NCI-H524 (cell line): ENCODE results near the gene HYAL2.
A peak's percentile ranks its signal among the peaks of the same experiment; 100 is the strongest.

Experiments used
- DNase-seq, 2 experiments: peaks; one replicate each; lab custom pipeline; 2025; lab: John Stamatoyannopoulos, UW

The HYAL2 gene, protein sequence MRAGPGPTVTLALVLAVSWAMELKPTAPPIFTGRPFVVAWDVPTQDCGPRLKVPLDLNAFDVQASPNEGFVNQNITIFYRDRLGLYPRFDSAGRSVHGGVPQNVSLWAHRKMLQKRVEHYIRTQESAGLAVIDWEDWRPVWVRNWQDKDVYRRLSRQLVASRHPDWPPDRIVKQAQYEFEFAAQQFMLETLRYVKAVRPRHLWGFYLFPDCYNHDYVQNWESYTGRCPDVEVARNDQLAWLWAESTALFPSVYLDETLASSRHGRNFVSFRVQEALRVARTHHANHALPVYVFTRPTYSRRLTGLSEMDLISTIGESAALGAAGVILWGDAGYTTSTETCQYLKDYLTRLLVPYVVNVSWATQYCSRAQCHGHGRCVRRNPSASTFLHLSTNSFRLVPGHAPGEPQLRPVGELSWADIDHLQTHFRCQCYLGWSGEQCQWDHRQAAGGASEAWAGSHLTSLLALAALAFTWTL

DNA sequence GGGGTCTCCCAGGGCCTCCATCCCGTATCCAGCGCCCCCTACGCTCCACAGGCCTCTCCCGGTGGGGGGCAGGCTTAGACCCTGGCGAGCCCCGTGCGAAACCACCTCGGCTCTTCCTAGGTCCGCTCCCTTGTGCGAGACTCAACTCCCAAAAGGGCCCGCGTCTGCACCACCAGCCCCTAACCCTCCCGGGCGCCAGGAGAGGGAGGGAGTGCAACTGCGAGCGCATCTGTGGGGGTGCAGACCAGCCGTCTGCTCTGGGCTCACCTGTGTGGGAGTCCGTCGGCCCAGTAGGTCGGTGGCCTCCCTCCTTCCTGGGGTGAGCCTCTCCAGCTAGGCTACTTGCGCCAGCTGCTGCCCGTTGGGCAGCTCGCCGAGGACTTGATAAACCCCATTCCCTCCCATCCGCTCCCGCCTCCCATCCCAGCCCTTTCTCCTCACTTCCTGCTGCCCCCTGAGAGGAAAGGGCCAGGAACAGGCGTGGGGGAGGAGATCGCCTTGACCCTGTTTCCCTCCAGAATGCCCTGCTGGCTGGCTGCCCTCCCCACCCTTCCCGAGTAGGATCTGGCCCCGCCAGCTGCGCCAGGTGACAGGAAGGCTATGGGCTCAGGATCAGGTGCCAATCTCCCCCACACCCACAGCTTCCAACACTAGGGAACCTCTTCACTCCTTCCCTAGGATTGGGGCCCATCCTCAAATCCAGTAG lies at the start of gene HYAL2:
HYAL2 (minus strand) TSS at position 360 of the 706 bp plus-strand sequence. CDS start 2,256 bp downstream, outside the sequence.
- DNase-seq = no peak

DNA sequence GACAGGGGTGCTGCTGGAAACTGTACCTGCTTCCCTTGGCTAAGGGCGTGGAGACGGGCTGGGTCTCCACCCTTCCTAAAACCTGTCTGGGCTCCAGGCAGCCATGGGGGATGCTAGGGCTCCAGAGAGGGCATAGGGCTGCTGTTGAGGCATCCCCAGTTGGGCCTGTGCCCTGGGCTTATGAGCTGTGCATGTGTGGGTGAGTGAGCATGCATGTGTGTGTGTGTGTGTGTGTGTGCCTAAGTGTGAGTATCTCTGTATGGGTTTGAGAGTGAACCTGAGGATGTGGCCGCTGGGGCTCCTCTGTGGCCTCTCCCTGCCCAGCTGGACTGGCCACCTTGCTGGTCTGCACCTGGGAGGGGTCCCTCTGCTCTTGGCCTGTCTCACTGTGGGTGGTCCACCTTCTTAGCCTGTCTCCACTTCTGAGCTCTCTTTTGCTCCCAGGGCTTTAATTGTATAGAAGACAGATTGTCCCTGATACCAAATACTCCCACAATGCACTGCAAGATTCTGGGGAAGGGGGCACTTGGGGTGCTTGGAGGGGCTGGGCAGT lies 48.7 kb upstream of the HYAL2 start:
- DNase-seq = no peak

DNA sequence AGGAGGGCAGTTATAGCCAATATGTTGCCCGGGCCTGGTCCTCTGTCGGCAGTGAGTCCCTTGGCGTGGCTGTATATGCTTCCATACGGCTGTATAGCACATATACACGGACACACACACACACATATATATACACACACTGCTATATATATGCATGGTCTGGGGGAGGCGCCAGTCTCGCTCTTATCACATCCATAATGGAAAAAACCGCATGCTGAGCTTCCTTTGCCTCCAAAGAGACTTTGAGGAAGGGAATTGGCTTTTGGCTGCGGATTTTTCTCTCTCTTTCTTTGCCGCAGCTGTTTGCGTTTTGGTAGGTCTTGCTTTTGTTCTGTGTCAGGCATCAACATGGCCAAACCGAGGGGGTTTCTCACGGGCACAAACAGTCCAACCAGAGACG lies 48.0 kb upstream of the HYAL2 start:
- DNase-seq = peak; percentile 14 to 53

DNA sequence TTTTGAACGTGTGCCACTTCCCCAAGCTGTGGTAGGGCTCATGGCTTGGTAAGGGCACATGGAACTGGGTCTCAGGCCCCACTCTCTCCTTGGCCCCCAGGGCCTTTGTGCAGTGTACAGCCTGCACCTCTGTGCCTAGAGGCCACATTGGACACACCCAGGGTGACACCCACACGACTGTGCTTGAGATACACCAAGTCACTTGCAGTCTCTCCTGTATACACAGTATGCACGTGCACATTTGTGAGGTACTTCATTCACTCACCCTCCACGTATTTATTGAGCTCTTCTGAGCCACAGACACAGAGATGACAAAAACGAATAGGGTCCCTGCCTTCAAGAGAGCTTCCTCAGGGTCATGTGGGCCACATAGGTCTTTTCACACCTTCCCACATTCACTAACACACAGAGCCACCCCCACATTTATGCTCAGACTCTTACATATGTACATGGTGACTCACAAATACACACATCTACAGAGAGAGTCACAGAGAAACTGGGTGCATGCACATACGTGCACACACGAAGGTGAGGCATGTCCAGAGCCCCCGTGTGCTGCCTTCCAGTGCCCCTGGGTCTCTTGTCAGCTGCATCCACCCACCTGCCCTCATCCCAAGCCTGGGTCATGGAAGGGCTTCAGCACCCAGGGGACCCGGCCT lies 46.6 kb upstream of the HYAL2 start:
- no peak for DNase-seq

DNA sequence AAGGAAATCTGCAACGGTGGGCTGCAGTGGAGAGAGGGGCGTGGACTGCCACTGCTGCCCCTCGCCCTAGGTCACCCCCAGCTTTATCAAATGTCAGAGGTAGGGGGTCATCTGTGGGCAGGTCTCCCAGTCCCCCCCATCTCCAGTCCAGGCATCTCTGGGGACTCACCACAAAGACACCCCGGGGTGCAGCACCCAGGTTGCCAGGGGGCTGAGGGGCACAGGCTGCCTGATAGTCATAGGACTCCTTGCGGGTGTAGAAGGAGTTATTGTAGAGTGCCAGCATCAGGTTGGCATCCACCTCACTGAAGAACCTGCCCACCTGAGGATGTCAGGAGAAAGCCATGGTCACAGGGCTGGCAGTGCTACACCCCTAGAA lies 43.3 kb upstream of the HYAL2 start:
- no peak for DNase-seq

DNA sequence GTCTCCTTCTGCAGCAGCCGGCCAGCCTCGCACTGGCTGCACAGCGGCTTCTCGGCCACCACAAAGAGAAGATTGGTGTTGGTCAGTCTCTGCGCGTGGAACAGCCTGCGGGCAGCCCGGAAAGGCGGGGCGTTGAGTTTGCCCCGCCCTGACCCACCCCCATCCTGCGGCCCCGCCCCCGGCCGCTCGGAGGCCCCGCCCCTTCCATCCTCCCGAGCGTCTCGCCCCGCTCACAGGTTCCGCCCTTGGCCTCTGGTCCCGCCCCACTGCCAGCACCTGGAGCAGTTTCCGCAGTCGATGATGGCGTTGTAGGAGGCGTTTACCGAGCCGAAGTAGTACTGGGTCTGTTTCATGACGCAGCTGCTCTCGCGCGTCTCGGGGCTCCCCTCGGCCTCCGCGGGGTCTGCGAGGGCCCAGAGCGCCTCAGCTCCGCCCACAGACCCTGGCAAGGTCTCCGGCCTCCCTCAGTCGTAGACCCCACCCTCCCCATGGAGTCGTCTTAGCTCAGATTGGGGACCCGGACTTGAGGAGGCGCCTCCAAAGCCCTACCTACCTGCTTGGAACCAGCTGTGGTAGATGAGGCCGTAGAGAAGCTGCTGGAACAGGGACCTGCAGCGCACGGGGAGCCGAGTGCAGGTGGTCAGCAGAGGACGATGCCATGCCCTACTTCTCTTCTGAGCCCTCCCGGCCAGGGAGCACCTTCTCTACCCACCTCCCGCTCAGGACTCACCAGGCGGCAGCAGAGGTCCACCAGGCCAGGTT lies 42.7 kb upstream of the HYAL2 start:
- DNase-seq = no peak

DNA sequence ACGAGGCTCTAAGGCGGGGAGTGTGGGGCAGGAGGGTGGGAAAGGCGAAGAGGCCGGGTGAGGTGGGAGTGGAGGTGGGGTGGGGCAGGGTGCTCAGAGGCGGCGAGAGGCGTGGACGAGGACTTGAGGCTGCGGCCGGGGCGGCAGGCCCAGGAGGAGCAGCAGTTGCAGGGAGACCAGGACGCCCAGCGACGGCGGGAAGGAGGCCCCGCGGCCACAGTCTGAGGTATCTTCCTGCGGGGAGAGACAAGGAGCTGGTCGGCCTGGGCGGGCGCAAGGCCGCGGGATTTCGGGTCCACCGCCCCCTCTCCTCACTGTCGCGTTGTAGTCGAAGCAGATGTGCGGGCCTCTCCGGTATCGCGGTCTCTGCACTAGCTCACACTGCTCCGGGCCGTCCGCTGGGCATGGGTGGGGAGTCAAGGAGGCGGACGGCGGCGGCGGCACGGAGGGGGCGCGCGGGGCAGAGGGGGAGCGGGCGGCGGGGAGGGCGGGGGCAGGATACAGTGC lies 42.1 kb upstream of the HYAL2 start:
- DNase-seq = no peak

DNA sequence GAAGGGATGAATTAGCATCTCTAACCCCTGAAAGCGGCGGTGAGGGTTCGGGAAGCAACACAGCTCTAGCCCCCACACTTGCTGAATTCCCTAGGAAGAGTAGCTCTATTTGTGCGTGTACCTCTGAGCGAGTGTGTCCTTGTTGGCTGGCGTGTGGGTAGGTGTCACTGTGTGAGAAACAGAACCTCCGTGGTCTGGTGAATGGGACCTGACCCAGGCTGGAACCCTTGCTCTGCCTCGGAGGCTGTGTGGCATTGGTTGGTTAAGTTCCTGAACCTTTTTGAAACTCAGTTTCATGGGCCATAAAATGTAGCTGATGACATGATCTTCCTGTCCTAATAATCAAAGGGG lies 37.2 kb upstream of the HYAL2 start:
- no peak for DNase-seq

DNA sequence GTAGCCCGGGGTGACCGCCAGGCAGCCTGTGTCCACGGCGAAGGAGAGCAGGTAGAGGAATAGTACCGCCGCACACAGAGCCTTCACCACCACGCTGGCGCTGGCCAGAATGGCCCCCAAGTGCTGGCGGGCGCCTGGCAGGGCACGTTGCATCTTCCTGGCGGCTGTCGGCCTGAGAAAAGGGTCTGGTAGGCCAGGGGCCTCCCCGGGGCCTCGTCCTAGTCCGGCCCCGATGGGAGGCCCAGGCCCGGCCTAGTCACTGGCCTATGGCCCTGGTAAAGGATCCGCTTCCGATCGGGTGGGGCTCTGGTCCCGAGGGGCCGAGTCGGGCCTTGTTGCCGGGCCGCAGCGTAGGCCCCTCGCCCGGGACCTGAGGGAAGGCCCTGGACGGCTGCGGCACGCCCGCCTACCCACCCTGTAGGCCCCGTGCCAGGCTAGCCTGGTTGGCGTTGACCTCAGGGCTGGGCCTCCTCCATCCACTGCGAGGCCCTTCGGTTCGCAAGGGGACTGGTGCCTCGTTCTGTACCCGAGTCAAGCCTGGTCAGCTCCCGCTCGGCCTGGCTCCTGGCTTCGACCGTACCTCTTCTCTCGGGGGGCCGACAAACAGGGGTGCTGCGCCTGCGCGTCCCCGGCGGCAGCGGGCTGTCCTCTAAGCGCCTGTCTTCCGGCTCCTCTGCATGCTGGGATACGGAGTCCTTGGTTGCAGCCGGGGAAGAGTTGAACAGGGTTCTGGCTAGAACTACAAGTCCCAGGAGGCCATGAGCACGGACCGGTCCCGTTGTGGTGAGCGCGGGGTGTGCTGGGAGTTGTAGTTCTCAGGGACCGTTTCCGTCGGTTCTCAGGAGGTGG lies 36.6 kb upstream of the HYAL2 start, which contains the start of gene TMEM115:
TMEM115 (minus strand) TSS at position 611 of the 849 bp plus-strand sequence; CDS start at position 153, 458 bp downstream.
- DNase-seq = peak; percentile 95 to 97

DNA sequence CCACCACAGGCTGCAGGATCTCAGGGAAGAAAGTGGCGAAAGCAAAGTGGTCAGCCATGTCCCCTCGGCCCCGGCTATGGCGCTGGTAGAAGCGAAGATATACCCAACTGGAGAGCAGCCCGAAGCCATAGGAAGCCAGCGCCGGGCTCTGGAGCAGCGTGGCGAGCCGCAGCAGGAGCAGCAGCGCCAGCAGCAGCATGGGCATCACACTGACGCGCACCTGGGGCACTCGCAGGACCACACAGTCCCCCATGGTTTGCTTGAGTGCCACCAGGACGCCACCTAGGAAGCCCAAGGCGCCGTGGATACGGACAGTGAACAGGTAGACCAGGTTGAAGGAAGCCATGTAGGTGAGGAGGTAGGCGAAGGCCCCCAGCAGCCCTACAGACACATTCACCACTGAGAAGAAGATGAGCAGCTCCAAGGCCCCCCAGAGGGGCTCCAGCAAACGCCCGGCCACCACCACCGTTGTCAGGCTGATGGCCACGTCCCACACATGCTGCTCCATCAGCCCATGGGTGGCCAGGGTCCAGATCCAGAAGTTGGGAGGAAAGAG lies 35.9 kb upstream of the HYAL2 start:
- no peak for DNase-seq

DNA sequence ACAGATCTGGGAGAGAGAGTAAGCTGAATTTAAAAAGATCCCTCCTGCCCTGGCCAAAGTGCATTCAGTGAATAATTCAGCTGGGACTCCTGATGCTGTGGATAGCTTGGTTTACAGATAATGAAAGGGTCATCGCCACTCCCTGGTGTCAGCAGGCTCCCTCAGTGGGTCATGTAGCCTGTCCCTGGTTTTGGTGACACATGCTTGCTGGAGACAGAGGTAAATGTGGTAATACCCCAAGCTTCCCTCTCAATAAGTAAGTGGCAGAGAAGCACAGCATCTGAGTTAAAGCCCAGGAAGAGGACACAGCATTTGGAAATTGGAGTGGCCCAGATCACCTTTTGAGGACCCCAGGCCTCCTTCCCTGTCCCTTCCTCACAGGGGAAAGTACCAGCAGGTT lies 34.9 kb upstream of the HYAL2 start:
- no peak for DNase-seq

DNA sequence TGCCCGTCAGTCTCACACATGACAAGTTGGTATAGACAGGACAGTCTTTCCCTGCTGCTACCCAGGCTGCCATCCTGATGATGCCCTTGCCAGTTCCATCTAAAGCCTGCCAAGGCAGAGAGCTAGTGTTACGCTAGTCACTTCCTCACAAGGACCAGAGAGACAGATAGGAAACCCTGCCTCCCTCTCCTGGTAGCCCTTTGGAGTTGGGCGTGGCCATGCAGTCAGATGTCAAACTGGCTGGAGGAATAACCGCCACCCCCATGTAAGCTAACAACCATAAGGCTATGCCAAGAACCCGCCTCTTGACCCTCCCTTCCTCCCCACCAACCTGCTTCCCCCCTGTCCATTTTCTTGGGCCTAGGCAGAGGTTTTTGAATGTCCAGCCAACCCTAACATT lies 34.0 kb upstream of the HYAL2 start:
- DNase-seq = no peak

DNA sequence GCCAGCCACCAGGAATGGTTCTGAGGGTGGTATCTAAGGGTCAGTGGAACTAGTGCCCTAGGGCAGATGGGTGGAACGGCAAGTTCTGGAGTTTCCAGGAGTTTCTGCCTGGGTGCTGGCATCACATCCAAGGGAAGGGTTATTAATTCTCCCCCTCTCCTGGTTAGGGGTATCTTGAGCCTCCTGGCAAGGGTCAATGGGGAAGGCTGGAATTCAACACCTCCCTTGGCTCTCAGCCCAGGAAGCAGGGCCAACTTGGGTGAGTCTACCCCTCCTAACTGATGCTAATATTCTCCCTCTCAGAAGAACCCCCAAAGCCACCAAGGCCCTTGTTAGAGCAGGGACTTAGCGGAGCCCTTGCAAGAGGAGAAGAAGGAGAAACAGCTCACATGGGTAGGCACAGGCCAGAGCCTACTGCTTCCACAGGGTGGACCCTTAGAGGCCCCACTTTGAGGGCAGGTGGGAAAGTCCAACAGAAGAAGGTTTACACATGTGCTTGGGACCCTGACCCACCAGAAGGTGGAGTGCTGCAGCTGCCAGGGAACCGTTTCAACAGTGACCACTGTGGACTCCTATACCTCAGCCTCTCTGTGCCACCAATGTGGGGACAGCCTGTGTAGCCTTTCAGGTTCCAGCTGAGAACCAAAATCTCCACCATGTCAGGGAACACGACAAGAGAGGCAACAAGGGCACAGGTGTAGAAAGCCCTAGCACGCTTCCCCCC lies 33.4 kb upstream of the HYAL2 start:
- no peak for DNase-seq

DNA sequence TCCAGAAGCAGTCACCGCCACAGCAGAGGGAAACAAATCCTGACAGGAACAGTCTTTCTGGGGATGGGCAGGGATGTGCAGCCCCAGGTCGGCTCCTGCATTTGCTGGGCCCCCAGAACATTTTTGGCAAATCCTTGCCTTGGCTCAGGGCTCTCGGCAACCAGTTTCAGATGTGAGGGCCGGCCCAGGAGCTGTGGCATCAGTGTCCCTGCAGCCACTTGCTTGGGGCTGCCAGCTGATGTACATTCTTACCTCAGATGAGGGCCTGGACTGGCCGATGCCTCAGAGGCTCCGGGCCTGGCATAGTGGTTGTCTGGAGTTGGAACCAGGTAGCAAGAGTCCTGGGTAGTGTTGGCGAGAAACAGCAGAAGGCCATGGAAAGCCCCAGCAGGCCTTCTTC lies 32.3 kb upstream of the HYAL2 start:
- DNase-seq = no peak

DNA sequence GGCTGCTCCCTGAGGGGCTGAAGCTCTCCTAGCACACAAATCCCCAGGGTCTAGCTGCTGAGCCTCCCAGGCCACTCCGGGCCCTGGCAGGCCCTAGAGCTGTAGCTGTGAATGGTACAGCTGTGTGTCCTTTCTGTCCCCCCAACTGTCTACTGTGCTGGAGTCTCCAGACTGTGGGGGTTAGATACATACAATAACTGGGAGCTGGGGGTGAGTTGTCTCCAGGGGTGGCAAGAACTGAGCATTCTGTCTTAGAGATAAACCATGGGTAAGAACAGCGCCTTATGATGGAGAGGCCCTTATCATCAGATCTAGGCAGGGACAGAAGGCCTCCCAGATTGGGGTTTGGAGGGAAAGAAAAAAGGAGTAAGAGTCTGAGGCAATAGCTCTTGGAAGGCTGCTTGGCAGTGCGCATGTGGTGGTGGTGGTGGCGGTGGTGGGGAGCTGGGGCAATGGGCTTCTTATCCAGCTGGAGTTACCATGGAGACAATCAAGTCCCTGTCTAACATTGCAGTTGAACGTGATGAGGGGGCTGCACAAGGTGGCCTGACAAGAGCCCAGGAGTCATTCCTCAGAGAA lies 31.7 kb upstream of the HYAL2 start:
- DNase-seq = no peak

DNA sequence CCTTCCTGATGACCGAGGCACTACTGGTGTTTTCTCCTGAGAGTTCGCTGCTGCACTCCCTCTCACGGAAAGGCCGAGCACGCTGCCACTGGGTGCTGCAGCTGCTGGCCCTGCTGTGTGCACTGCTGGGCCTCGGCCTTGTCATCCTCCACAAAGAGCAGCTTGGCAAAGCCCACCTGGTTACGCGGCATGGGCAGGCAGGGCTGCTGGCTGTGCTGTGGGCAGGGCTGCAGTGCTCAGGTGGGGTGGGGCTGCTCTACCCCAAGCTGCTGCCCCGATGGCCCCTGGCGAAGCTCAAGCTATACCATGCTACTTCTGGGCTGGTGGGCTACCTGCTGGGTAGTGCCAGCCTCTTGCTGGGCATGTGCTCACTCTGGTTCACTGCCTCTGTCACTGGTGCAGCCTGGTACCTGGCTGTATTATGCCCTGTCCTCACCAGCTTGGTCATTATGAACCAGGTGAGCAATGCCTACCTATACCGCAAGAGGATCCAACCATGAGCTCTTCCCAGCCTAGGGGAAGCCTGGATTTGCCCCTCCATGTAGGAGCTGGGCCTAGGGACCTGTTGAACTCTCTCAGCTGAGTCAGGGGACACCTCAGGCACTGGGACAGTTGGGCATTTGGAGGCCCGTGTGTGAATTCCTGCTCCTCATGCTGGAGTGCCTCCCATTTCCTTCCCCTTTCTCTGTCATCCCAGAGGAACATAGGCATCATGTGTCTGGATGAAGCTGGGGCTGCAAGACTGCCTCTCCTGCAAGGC lies 30.9 kb upstream of the HYAL2 start:
- no peak for DNase-seq

DNA sequence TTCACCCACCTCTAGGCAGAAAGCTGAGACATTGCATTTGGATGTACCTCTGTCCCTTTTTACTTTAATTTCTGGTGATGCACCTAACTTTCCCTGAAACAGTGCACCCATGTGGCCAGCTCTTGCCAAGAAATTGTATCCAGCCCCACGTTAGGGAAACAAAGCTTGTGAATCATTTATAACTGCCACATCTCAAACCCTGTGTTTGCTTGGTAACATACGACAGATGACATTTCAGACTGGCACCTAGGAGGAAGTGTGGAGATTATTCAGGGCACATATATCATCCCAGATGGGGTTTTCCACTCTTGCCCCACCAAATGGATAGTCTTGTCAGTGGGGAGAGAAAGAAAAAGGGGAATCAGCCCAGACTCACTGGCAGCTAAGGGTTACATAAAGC lies 30.2 kb upstream of the HYAL2 start:
- DNase-seq = no peak

DNA sequence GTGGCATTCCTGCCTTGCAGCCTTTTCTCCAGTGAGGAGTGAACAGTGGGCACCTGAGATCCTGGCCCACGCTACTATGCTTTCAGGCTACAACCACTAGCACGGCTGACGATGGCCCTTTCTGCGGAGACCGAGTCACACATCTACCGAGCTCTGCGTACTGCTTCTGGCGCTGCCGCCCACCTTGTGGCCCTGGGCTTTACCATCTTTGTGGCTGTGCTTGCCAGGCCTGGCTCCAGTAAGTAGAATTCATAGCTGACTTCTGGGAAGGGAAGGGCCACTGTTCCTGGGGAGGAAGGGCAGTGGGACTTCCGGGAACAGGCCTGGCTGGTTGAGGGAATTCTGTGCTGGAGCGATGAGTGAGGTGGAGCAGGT lies 28.8 kb upstream of the HYAL2 start:
- no peak for DNase-seq
